Fibroblast of skin of left quadriceps (primary cell): Measurements from ENCODE around the gene NRG3.

Experiments used
- DNase-seq, 2 experiments: peaks; one replicate each; pipeline ENCODE4 v3.0.0-alpha.2; 2013; ENCODE audit warnings: low read depth in 2 of 2

The NRG3 gene

GRCh38 chr10:82391971-82392370 is 517.0 kb downstream of the NRG3 start:
- no peak for DNase-seq

- no peak for DNase-seq
These were observed 517.5 kb downstream of the NRG3 start for GRCh38 chr10:82392533-82392932.

GRCh38 chr10:82394122-82394521 is 519.1 kb downstream of the NRG3 start:
- DNase-seq = no peak

- no peak for DNase-seq
These were observed 520.0 kb downstream of the NRG3 start for GRCh38 chr10:82394987-82395386.

GRCh38 chr10:82396886-82397285 is 521.9 kb downstream of the NRG3 start:
- no peak for DNase-seq

GRCh38 chr10:82397854-82398253 is 522.9 kb downstream of the NRG3 start:
- DNase-seq = no peak

- DNase-seq = no peak
These were observed 524.9 kb downstream of the NRG3 start for GRCh38 chr10:82399850-82400249.

GRCh38 chr10:82400841-82401240 is 525.8 kb downstream of the NRG3 start:
- DNase-seq = no peak

GRCh38 chr10:82402906-82403401 is 528.0 kb downstream of the NRG3 start:
- DNase-seq = peak; percentile 18

GRCh38 chr10:82409671-82410070 is 534.7 kb downstream of the NRG3 start:
- no peak for DNase-seq

- no peak for DNase-seq
These were observed 536.4 kb downstream of the NRG3 start for GRCh38 chr10:82411416-82411815.

GRCh38 chr10:82420001-82420400 is 545.0 kb downstream of the NRG3 start:
- no peak for DNase-seq

- DNase-seq = no peak
These were observed 554.3 kb downstream of the NRG3 start for GRCh38 chr10:82429302-82429701.

- no peak for DNase-seq
These were observed 563.3 kb downstream of the NRG3 start for GRCh38 chr10:82438277-82438676.

GRCh38 chr10:82440775-82441174 is 565.8 kb downstream of the NRG3 start:
- peak in 1 of 2 experiments; percentile 11 for DNase-seq

- no peak for DNase-seq
These were observed 577.1 kb downstream of the NRG3 start for GRCh38 chr10:82452046-82452445.

- no peak for DNase-seq
These were observed 577.7 kb downstream of the NRG3 start for GRCh38 chr10:82452676-82453075.

GRCh38 chr10:82453678-82454293 is 578.8 kb downstream of the NRG3 start:
- DNase-seq = no peak

- DNase-seq = no peak
These were observed 588.0 kb downstream of the NRG3 start for GRCh38 chr10:82462910-82463551.

GRCh38 chr10:82463614-82464013 is 588.6 kb downstream of the NRG3 start:
- no peak for DNase-seq

- DNase-seq = no peak
These were observed 589.3 kb downstream of the NRG3 start for GRCh38 chr10:82464191-82464818.

GRCh38 chr10:82464966-82465365 is 590.0 kb downstream of the NRG3 start:
- DNase-seq = no peak

- no peak for DNase-seq
These were observed 593.5 kb downstream of the NRG3 start for GRCh38 chr10:82468453-82468852.
